OCI-LY1 (cell line): ENCODE data around the gene GPC2.

ENCODE experiments used
- H2AFZ ChIP-seq: fragments of 200-600 bp; sonication (generic), shearing (Covaris generic); 2 replicates; pipeline ENCODE4 v1.6.0; 2014; ENCODE audit warnings: antibody characterized with exemption, mild to moderate bottlenecking, low read length
- H3F3A ChIP-seq: fragments of 200-600 bp; sonication (generic), shearing (Covaris generic); 2 replicates; pipeline ENCODE4 v1.6.0; 2014; ENCODE audit warnings: mild to moderate bottlenecking, antibody characterized with exemption, low read length, moderate library complexity; ENCODE audit not compliant: insufficient read depth
- H3K27ac ChIP-seq: fragments of 200-600 bp; sonication (generic); 2 replicates; pipeline ENCODE4 v1.5.1; 2014; ENCODE audit warnings: low read length, mixed run types, mild to moderate bottlenecking, low read depth; ENCODE audit not compliant: poor library complexity, severe bottlenecking
- H3K27me3 ChIP-seq: fragments of 200-600 bp; sonication (generic); 2 replicates; pipeline ENCODE4 v1.6.0; 2014; ENCODE audit warnings: antibody characterized with exemption, mild to moderate bottlenecking, low read length, moderate library complexity; ENCODE audit not compliant: insufficient read depth
- H3K36me3 ChIP-seq: fragments of 200-600 bp; sonication (generic); 2 replicates; pipeline ENCODE4 v1.6.1; 2014; ENCODE audit warnings: mild to moderate bottlenecking, antibody characterized with exemption, low read length, moderate library complexity, mixed read lengths; ENCODE audit not compliant: insufficient read depth
- H3K4me1 ChIP-seq: fragments of 200-600 bp; sonication (generic); 2 replicates; pipeline ENCODE4 v1.5.1; 2014; ENCODE audit warnings: mild to moderate bottlenecking, low read length, moderate library complexity; ENCODE audit not compliant: insufficient read depth, severe bottlenecking
- H3K4me2 ChIP-seq: fragments of 200-600 bp; sonication (generic), shearing (Covaris generic); 2 replicates; pipeline ENCODE4 v1.6.1; 2014; ENCODE audit warnings: low read length
- H3K4me3 ChIP-seq: fragments of 200-600 bp; sonication (generic); 2 replicates; pipeline ENCODE4 v1.5.1; 2014; ENCODE audit warnings: low read length, low read depth, mild to moderate bottlenecking, mixed read lengths; ENCODE audit not compliant: poor library complexity, severe bottlenecking
- H3K79me2 ChIP-seq: fragments of 200-600 bp; shearing (Covaris generic); 2 replicates; pipeline ENCODE4 v1.6.1; 2016; ENCODE audit warnings: mixed run types, low read length, mixed read lengths; ENCODE audit not compliant: insufficient read depth
- H3K9ac ChIP-seq: fragments of 200-600 bp; sonication (generic), shearing (Covaris generic); 2 replicates; pipeline ENCODE4 v1.6.1; 2014; ENCODE audit warnings: mild to moderate bottlenecking, low read length, mixed read lengths
- H3K9me2 ChIP-seq: fragments of 200-600 bp; sonication (generic), shearing (Covaris generic); 2 replicates; pipeline ENCODE4 v1.6.1; 2014; ENCODE audit warnings: low read depth, mild to moderate bottlenecking, low read length, mixed read lengths
- H3K9me3 ChIP-seq: fragments of 200-600 bp; shearing (Covaris generic); 2 replicates; pipeline ENCODE4 v1.6.1; 2014; ENCODE audit warnings: low read length, mixed read lengths
- H4K20me1 ChIP-seq: fragments of 200-600 bp; sonication (generic), shearing (Covaris generic); 2 replicates; pipeline ENCODE4 v1.6.0; 2016; ENCODE audit warnings: mild to moderate bottlenecking, low read length; ENCODE audit not compliant: insufficient read depth
- EZH2 ChIP-seq: fragments of 200-600 bp; sonication (generic), shearing (Covaris generic); IDR thresholded peaks from 2 replicates; pipeline ENCODE4 v1.8.0; 2017; ENCODE audit warnings: borderline replicate concordance, mixed run types, mild to moderate bottlenecking, antibody characterized with exemption, low read length, moderate library complexity, mixed read lengths
- TF ChIP-seq, protein P1 (sequence below): fragments of 200-600 bp; sonication (generic), shearing (Covaris generic); IDR thresholded peaks from 2 replicates; pipeline ENCODE4 v1.5.1; 2017; ENCODE audit warnings: mild to moderate bottlenecking, antibody characterized with exemption, low read length, moderate library complexity, mixed read lengths

Gene GPC2

DNA sequence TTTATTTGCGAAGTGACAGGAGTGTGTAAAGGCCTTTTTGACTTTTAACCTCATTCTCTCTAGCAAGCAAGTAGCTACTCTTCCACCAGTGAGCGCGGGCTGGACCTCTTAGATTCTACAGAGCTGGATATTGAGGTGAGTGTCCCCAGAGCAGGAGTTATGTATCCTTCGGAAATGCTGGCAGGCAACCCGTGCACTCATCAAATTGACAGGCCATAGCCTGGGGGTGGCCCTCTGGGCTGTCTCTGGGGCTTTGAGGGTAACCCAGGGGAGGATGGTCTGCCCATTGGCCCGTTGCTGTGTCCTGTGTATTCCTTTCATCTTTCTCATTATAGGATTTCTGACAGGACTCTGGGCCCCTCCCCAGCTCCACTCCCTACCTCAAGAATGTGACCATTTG, 36.5 kb upstream of the GPC2 start:
- Histone ChIP-seq H3K4me2 (no peak overlapping the region), H3K27ac (no peak overlapping the region)

DNA sequence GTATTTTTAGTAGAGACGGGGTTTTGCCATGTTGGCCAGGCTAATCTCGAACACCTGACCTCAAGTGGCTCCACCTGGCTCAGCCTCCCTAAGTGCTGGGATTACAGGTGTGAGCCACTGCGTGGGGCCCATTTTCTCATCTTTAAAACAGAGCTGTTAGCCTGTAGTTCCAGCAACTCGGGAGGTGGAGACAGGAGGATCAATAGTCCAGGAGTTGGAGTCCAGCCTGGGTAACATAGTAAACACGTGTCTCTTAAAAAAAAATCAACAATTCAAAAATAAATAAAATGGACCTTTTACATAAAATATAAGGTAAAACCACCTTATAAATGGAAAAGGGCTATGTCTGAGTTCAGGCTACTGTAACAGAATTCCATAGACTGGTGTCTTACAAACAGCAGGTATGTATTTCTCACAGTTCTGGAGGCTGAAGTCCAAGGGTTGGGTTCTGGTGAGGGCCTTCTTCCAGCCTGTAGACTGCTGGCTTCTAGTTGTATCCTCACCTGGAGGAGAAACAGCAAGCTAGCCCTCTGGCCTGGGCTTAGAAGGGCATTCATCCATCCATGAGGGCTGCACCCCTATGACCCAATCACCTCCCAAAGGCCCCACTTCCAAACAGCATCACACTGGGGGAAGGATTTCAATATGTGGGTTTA, 35.6 kb upstream of the GPC2 start:
- TF ChIP-seq, protein P1, sequence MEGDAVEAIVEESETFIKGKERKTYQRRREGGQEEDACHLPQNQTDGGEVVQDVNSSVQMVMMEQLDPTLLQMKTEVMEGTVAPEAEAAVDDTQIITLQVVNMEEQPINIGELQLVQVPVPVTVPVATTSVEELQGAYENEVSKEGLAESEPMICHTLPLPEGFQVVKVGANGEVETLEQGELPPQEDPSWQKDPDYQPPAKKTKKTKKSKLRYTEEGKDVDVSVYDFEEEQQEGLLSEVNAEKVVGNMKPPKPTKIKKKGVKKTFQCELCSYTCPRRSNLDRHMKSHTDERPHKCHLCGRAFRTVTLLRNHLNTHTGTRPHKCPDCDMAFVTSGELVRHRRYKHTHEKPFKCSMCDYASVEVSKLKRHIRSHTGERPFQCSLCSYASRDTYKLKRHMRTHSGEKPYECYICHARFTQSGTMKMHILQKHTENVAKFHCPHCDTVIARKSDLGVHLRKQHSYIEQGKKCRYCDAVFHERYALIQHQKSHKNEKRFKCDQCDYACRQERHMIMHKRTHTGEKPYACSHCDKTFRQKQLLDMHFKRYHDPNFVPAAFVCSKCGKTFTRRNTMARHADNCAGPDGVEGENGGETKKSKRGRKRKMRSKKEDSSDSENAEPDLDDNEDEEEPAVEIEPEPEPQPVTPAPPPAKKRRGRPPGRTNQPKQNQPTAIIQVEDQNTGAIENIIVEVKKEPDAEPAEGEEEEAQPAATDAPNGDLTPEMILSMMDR: no peak
- TF ChIP-seq EZH2: no peak
- Histone ChIP-seq H3K9me3 (no peaks in the 10 kb centered on the region), H3K4me3 (no peak overlapping the region), H3K79me2 (no peaks in the 10 kb centered on the region), H4K20me1 (no peaks in the 10 kb centered on the region), H3K27me3 (no peaks in the 10 kb centered on the region), H3K9me2 (no peaks in the 10 kb centered on the region), H2AFZ (no peak overlapping the region), H3K27ac (no peak overlapping the region), H3K4me2 (no peak overlapping the region), H3K4me1 (peaks cover 48% of the 10 kb centered on the region), H3K36me3 (no peaks in the 10 kb centered on the region), H3K9ac (no peak overlapping the region), H3F3A (no peaks in the 10 kb centered on the region)

More for the DNA sequence above, 36.5 kb upstream of the GPC2 start:
- TF ChIP-seq, protein P1: no peak
- no peak for TF ChIP-seq EZH2
- H3K9ac ChIP-seq: no peak overlapping the region
- H3K4me3 ChIP-seq: no peak overlapping the region
- no peaks in the 10 kb centered on the region for H3K36me3 ChIP-seq
- H3K27me3 ChIP-seq: no peaks in the 10 kb centered on the region
- no peaks in the 10 kb centered on the region for H3K9me2 ChIP-seq
- no peak overlapping the region for H2AFZ ChIP-seq
- H3F3A ChIP-seq: no peaks in the 10 kb centered on the region
- H3K9me3 ChIP-seq: no peaks in the 10 kb centered on the region
- no peaks in the 10 kb centered on the region for H3K79me2 ChIP-seq
- peaks cover 53% of the 10 kb centered on the region for H3K4me1 ChIP-seq
- no peaks in the 10 kb centered on the region for H4K20me1 ChIP-seq

DNA sequence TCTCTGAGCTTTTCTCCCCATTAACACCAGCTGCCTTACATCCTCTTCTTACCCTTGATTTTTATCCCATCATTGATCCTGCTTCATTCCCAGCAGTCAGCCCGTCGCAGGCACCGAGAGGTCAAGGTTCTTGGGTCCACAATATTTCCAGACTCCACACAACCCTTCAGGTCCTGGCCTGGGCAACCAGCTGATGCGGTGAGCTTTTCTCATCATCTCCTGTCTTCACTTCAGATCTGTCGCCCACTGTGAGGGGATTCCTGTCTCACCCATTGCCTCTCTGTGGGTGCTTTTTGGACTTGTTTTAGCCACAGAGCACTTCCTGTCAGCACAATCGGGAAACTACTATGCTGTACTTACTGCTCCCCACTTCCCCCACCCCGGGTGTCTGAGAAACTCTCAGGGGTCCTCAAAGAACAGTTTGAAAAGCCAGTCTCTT, 34.2 kb upstream of the GPC2 start:
- Histone ChIP-seq H3K4me2 (0 out of 2 replicates have a peak overlapping the region, but pooled peaks have one; percentile 4), H3K4me3 (no peak overlapping the region)

More for the DNA sequence above, 34.2 kb upstream of the GPC2 start:
- Histone ChIP-seq H3K36me3 (no peaks in the 10 kb centered on the region; the same call in 1 of the 2 replicates), H3K27me3 (no peaks in the 10 kb centered on the region), H3K27ac (no peak overlapping the region), H3K4me1 (peaks cover 34% of the 10 kb centered on the region), H3K9me2 (no peaks in the 10 kb centered on the region), H3K9ac (no peak overlapping the region; the same call in 1 of the 2 replicates), H3K9me3 (no peaks in the 10 kb centered on the region), H4K20me1 (no peaks in the 10 kb centered on the region), H3K79me2 (no peaks in the 10 kb centered on the region), H3F3A (no peaks in the 10 kb centered on the region), H2AFZ (no peak overlapping the region)
- TF ChIP-seq EZH2: no peak
- TF ChIP-seq, protein P1: no peak
